Natural killer cell (primary cell): ENCODE results near the gene ZNF219. TPM values are rescaled to one million over a fixed set of nuclear protein-coding genes. Genes with fewer than 3 reads are reported as not detected.

Source experiments
- ATAC-seq, 3 donors: fragments of 150-1000 bp in 2 of 3; fragments of 200-7000 bp in 1 of 3; cut with Tn5 transposase; 1 replicate in 1 of 3; 2 replicates in 2 of 3; pipeline ENCODE4 v1.10.0; 2021; ENCODE audit warnings: mild to moderate bottlenecking in 2 of 3, moderate library complexity in 2 of 3
- DNase-seq, 2 donors: peaks; one replicate each; pipeline versions ENCODE4 v3.0.0 to v3.0.0-alpha.2; 2013 to 2021; ENCODE audit warnings: mixed read lengths in 1 of 2
- H3K27ac ChIP-seq: one replicate; pipeline ENCODE4 v1.5.1; 2013; ENCODE audit warnings: mild to moderate bottlenecking, low read length
- H3K27me3 ChIP-seq: one replicate; pipeline ENCODE4 v1.6.1; 2013; ENCODE audit warnings: low read length; ENCODE audit not compliant: control insufficient read depth, insufficient read depth
- H3K36me3 ChIP-seq: one replicate; pipeline ENCODE4 v1.6.1; 2013; ENCODE audit warnings: low read length; ENCODE audit not compliant: control insufficient read depth, insufficient read depth
- H3K4me1 ChIP-seq: one replicate; pipeline ENCODE4 v1.6.1; 2013; ENCODE audit warnings: low read length; ENCODE audit not compliant: control insufficient read depth, insufficient read depth
- H3K4me3 ChIP-seq: one replicate; pipeline ENCODE4 v1.5.1; 2013; ENCODE audit warnings: low read length
- H3K9me3 ChIP-seq: one replicate; pipeline ENCODE4 v1.6.1; 2013; ENCODE audit warnings: low read length; ENCODE audit not compliant: control insufficient read depth, insufficient read depth
- H3K27ac Mint-ChIP-seq, 2 donors: one replicate each; pipeline ENCODE4 v1.8.0; 2022; ENCODE audit warnings: mild to moderate bottlenecking in 2 of 2, mixed read lengths in 2 of 2, moderate library complexity in 1 of 2
- H3K27me3 Mint-ChIP-seq, 2 donors: one replicate each; pipeline ENCODE4 v1.8.0; 2022; ENCODE audit warnings: low read depth in 2 of 2, mixed read lengths in 2 of 2
- H3K36me3 Mint-ChIP-seq: one replicate; pipeline ENCODE4 v1.8.0; 2022; ENCODE audit warnings: mixed read lengths
- H3K4me1 Mint-ChIP-seq, 2 donors: one replicate each; pipeline ENCODE4 v1.8.0; 2022; ENCODE audit warnings: mixed read lengths in 2 of 2
- H3K4me3 Mint-ChIP-seq: one replicate; pipeline ENCODE4 v1.8.0; 2022; ENCODE audit warnings: mild to moderate bottlenecking, moderate library complexity, mixed read lengths
- H3K9me3 Mint-ChIP-seq, 2 donors: one replicate each; pipeline ENCODE4 v1.8.0; 2022; ENCODE audit warnings: mixed read lengths in 2 of 2
- CTCF ChIP-seq: fragments of 200-600 bp; IDR thresholded peaks from one replicate; pipeline ENCODE4 v1.8.0; 2022; ENCODE audit warnings: antibody characterized with exemption
- WGBS: methylation state at CpG from one replicate; pipeline ENCODE4 v1.1.7; 2013; ENCODE audit warnings: missing lambda C conversion rate; ENCODE audit not compliant: insufficient coverage; 5-methylcytosine and 5-hydroxymethylcytosine counted together
- intact Hi-C: fragments of 100-400 bp; cut with micrococcal nuclease; formaldehyde crosslinking; loops from one replicate; pipeline ENCODE4 v1.14.2; 2022
- total RNA-seq, 4 donors: library from RNA; stranded (reverse); fragments of 120-200 nt in 1 of 4; gene quantifications; one replicate each; pipeline versions ENCODE4 v1.2.3 to v1.2.4, GENCODE V29; 2013 to 2022

ZNF219 gene
- total RNA-seq, 3 donors from 2014 or later (not counting 1 experiment from before 2014, with no cell fraction given) = 5.6 to 8.4 (median 7.7) TPM

GRCh38 chr14:21066882-21067502, 31.5 kb downstream of the ZNF219 start:
- peak in 1 of 2 donors; percentile 63 for DNase-seq
- no peak for TF ChIP-seq CTCF
- ATAC-seq = no peak
- Histone ChIP-seq H3K4me3 (no peak overlapping the region), H3K27me3 (peaks cover 30% of the 10 kb centered on the region), H3K27ac (no peak overlapping the region), H3K36me3 (no peaks in the 10 kb centered on the region), H3K4me1 (peaks cover 34% of the 10 kb centered on the region), H3K9me3 (no peaks in the 10 kb centered on the region)
- no peaks in the 10 kb centered on the region for H3K9me3 Mint-ChIP-seq
- 75% methylated on average over 5 of the region's 7 CpGs for WGBS
- no peaks in the 10 kb centered on the region for H3K36me3 Mint-ChIP-seq
- no peak overlapping the region for H3K27ac Mint-ChIP-seq
- intact Hi-C loops = no loop called here
- H3K4me3 Mint-ChIP-seq = no peak overlapping the region
- peaks cover 72 to 85% of the 10 kb centered on the region in 2 donors for H3K27me3 Mint-ChIP-seq
- peaks cover 28 to 35% of the 10 kb centered on the region in 2 donors for H3K4me1 Mint-ChIP-seq

DNA sequence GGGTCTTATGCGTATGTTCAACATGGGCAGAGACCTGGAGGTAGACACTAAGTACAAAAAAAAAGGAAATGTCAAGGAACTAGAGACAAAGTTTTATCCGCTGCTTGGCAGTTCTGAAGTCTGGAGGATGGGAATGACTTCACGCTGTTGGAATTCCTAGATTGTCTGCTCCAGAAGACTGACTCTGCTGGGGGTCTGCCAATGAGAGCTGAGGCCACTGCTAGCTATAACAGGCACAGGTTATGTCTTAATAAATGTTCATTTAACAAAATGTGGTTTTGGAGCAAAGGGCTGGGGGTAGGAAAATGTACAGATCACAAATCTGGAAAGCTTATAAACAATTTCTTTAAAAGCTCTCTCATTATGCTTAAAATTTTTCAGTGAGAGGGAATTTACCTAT, 35.0 kb downstream of the ZNF219 start:
- H3K9me3 Mint-ChIP-seq = no peaks in the 10 kb centered on the region
- Histone ChIP-seq H3K4me3 (no peak overlapping the region), H3K27me3 (peaks cover under 1% of the 10 kb centered on the region), H3K27ac (no peak overlapping the region), H3K4me1 (peaks cover under 1% of the 10 kb centered on the region), H3K9me3 (no peaks in the 10 kb centered on the region), H3K36me3 (no peaks in the 10 kb centered on the region)
- H3K36me3 Mint-ChIP-seq = no peaks in the 10 kb centered on the region
- peaks cover 1 to 3% of the 10 kb centered on the region in 2 donors for H3K4me1 Mint-ChIP-seq
- peaks cover 57 to 78% of the 10 kb centered on the region in 2 donors for H3K27me3 Mint-ChIP-seq
- TF ChIP-seq CTCF = no peak
- intact Hi-C loops = no loop called here
- H3K4me3 Mint-ChIP-seq = no peak overlapping the region
- no peak for DNase-seq
- no peak overlapping the region for H3K27ac Mint-ChIP-seq
- WGBS = 86% methylated on average over 3 of the region's 3 CpGs
- ATAC-seq = no peak

DNA sequence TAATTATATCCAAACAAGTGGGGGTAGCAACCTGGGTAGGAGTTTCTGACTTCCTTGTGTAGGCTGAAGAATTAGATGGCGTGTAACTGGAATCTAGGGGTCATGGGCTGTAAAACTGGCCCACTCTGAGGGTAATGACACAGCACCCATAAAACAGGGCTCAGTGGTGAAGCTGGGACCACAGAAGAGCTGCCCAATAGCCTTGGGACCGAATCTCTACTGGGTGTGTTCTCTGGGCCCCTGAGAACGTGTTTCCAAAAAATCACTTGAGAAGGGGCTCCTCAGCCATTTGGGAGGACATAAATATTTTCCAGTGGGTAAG, 37.1 kb downstream of the ZNF219 start:
- H3K4me1 ChIP-seq = no peaks in the 10 kb centered on the region
- no peak overlapping the region for H3K4me3 ChIP-seq
- no peaks in the 10 kb centered on the region for H3K27me3 ChIP-seq
- H3K27ac Mint-ChIP-seq = no peak overlapping the region
- no peak overlapping the region for H3K4me3 Mint-ChIP-seq
- DNase-seq (no peak), ATAC-seq (no peak)
- 72% methylated on average over 3 of the region's 3 CpGs for WGBS
- no peaks in the 10 kb centered on the region for H3K36me3 ChIP-seq
- H3K27ac ChIP-seq = no peak overlapping the region
- no peaks in the 10 kb centered on the region for H3K9me3 Mint-ChIP-seq
- TF ChIP-seq CTCF = no peak
- intact Hi-C loops = no loop called here
- no peaks in the 10 kb centered on the region for H3K36me3 Mint-ChIP-seq
- peaks cover 39 to 56% of the 10 kb centered on the region in 2 donors for H3K27me3 Mint-ChIP-seq
- no peaks in the 10 kb centered on the region for H3K9me3 ChIP-seq
- H3K4me1 Mint-ChIP-seq = no peaks in the 10 kb centered on the region
